ENCODE measurements around the gene CEBPZ. TPM values are rescaled to one million over a fixed set of nuclear protein-coding genes. Genes with fewer than 3 reads are reported as not detected.
A peak's percentile ranks its signal among the peaks of the same experiment; 100 is the strongest.
"Not testable (repeated sequence)": the region's sequence is repeated elsewhere in the genome, so short reads cannot be mapped to it uniquely, and the experiment has no call there.

CEBPZ gene
- total and polyA plus RNA-seq, 2 donors = 41.1 to 62.7 TPM

- DNase-seq (ENCODE audit: extremely low spot score) = no peak
- H3K36me3 ChIP-seq (ENCODE audit: insufficient read depth) = peaks cover 8% of the 10 kb centered on the region
- no peak overlapping the region for H3K4me3 ChIP-seq (ENCODE audit: low read depth, low read length)
- H3K4me1 ChIP-seq (ENCODE audit: insufficient read depth) = no peaks in the 10 kb centered on the region
- WGBS = 96% methylated on average over 2 of the region's 2 CpGs
- no peak overlapping the region for H3K27ac ChIP-seq (ENCODE audit: low read depth)
These were observed 27.7 kb downstream of the CEBPZ start for GRCh38 chr2:37203708-37204107.

GRCh38 chr2:37201766-37202165 is 29.6 kb downstream of the CEBPZ start:
- 95% methylated on average over 1 of the region's 1 CpG for WGBS
- H3K36me3 ChIP-seq (ENCODE audit: insufficient read depth) = peaks cover 8% of the 10 kb centered on the region

GRCh38 chr2:37201208-37201607 is 30.2 kb downstream of the CEBPZ start:
- H3K4me1 ChIP-seq (ENCODE audit: insufficient read depth) = peaks cover 1% of the 10 kb centered on the region
- H3K27ac ChIP-seq (ENCODE audit: low read depth) = no peak overlapping the region
- WGBS = 78% methylated on average over 1 of the region's 1 CpG
- peaks cover 5% of the 10 kb centered on the region for H3K36me3 ChIP-seq (ENCODE audit: insufficient read depth)
- DNase-seq (ENCODE audit: extremely low spot score) = no peak
- no peak overlapping the region for H3K4me3 ChIP-seq (ENCODE audit: low read depth, low read length)

More at GRCh38 chr2:37201766-37202165, 29.6 kb downstream of the CEBPZ start:
- no peak overlapping the region for H3K4me3 ChIP-seq (ENCODE audit: low read depth, low read length)
- peaks cover 1% of the 10 kb centered on the region for H3K4me1 ChIP-seq (ENCODE audit: insufficient read depth)
- DNase-seq (ENCODE audit: extremely low spot score) = no peak
- H3K27ac ChIP-seq (ENCODE audit: low read depth) = no peak overlapping the region

GRCh38 chr2:37198681-37199065 is 32.7 kb downstream of the CEBPZ start:
- WGBS = 88% methylated on average over 8 of the region's 8 CpGs
- no peak for DNase-seq (ENCODE audit: extremely low spot score)
- Histone ChIP-seq H3K27ac (ENCODE audit: low read depth) (no peak overlapping the region), H3K36me3 (ENCODE audit: insufficient read depth) (peaks cover 2% of the 10 kb centered on the region), H3K4me3 (ENCODE audit: low read depth, low read length) (no peak overlapping the region), H3K4me1 (ENCODE audit: insufficient read depth) (peaks cover 1% of the 10 kb centered on the region)

GRCh38 chr2:37196320-37197195 is 34.8 kb downstream of the CEBPZ start, which contains the start of gene CEBPZOS:
Gene CEBPZOS, plus strand, starts transcription at chr2:37196496. Its CDS starts 3,209 bp downstream, at chr2:37199705.
- WGBS = under 1% methylated on average over 72 of the region's 72 CpGs
- Histone ChIP-seq H3K27ac (ENCODE audit: low read depth) (peak within 1 kb of the TSS; percentile 94), H3K4me3 (ENCODE audit: low read depth, low read length) (peak within 1 kb of the TSS; percentile 87), H3K36me3 (ENCODE audit: insufficient read depth) (peaks cover 2% of the 10 kb centered on the region), H3K4me1 (ENCODE audit: insufficient read depth) (peaks cover 1% of the 10 kb centered on the region)
- peak; percentile 62 for DNase-seq (ENCODE audit: extremely low spot score)

- H3K4me3 ChIP-seq (ENCODE audit: low read depth, low read length) = peak overlapping the region; percentile 87
- 84% methylated on average over 20 of the region's 20 CpGs for WGBS
- DNase-seq (ENCODE audit: extremely low spot score); H3K36me3 ChIP-seq (ENCODE audit: insufficient read depth); H3K27ac ChIP-seq (ENCODE audit: low read depth); H3K4me1 ChIP-seq (ENCODE audit: insufficient read depth): not testable (repeated sequence)
These were observed 35.5 kb downstream of the CEBPZ start for GRCh38 chr2:37195862-37196319.

GRCh38 chr2:37192551-37192950 is 38.8 kb downstream of the CEBPZ start:
- Histone ChIP-seq H3K36me3 (ENCODE audit: insufficient read depth) (no peaks in the 10 kb centered on the region), H3K27ac (ENCODE audit: low read depth) (no peak overlapping the region), H3K4me3 (ENCODE audit: low read depth, low read length) (no peak overlapping the region), H3K4me1 (ENCODE audit: insufficient read depth) (peaks cover 1% of the 10 kb centered on the region)
- DNase-seq (ENCODE audit: extremely low spot score) = no peak
- WGBS = 88% methylated on average over 1 of the region's 1 CpG

GRCh38 chr2:37191747-37192146 is 39.6 kb downstream of the CEBPZ start:
- DNase-seq (ENCODE audit: extremely low spot score) = no peak
- Histone ChIP-seq H3K4me3 (ENCODE audit: low read depth, low read length) (no peak overlapping the region), H3K4me1 (ENCODE audit: insufficient read depth) (no peaks in the 10 kb centered on the region), H3K36me3 (ENCODE audit: insufficient read depth) (no peaks in the 10 kb centered on the region), H3K27ac (ENCODE audit: low read depth) (no peak overlapping the region)
- WGBS = 77% methylated on average over 6 of the region's 6 CpGs

- no peaks in the 10 kb centered on the region for H3K36me3 ChIP-seq (ENCODE audit: insufficient read depth)
- H3K4me3 ChIP-seq (ENCODE audit: low read depth, low read length) = no peak overlapping the region
- no peaks in the 10 kb centered on the region for H3K4me1 ChIP-seq (ENCODE audit: insufficient read depth)
- WGBS = 78% methylated on average over 4 of the region's 4 CpGs
- H3K27ac ChIP-seq (ENCODE audit: low read depth) = no peak overlapping the region
- no peak for DNase-seq (ENCODE audit: extremely low spot score)
These were observed 40.1 kb downstream of the CEBPZ start for GRCh38 chr2:37191253-37191652.

- 83% methylated on average over 4 of the region's 4 CpGs for WGBS
- Histone ChIP-seq H3K4me1 (ENCODE audit: insufficient read depth) (no peaks in the 10 kb centered on the region), H3K27ac (ENCODE audit: low read depth) (no peak overlapping the region), H3K36me3 (ENCODE audit: insufficient read depth) (no peaks in the 10 kb centered on the region), H3K4me3 (ENCODE audit: low read depth, low read length) (no peak overlapping the region)
- DNase-seq (ENCODE audit: extremely low spot score) = no peak
These were observed 41.1 kb downstream of the CEBPZ start for GRCh38 chr2:37190290-37190689.

GRCh38 chr2:37189452-37190153 is 41.8 kb downstream of the CEBPZ start:
- no peak overlapping the region for H3K4me3 ChIP-seq (ENCODE audit: low read depth, low read length)
- H3K27ac ChIP-seq (ENCODE audit: low read depth) = no peak overlapping the region
- no peaks in the 10 kb centered on the region for H3K36me3 ChIP-seq (ENCODE audit: insufficient read depth)
- H3K4me1 ChIP-seq (ENCODE audit: insufficient read depth) = no peaks in the 10 kb centered on the region
- no peak for DNase-seq (ENCODE audit: extremely low spot score)
- 77% methylated on average over 6 of the region's 6 CpGs for WGBS

- WGBS = 94% methylated on average over 2 of the region's 2 CpGs
- H3K27ac ChIP-seq (ENCODE audit: low read depth) = no peak within 1 kb of the TSS
- no peaks in the 10 kb centered on the region for H3K4me1 ChIP-seq (ENCODE audit: insufficient read depth)
- DNase-seq (ENCODE audit: extremely low spot score) = no peak
- no peak within 1 kb of the TSS for H3K4me3 ChIP-seq (ENCODE audit: low read depth, low read length)
- H3K36me3 ChIP-seq (ENCODE audit: insufficient read depth) = no peaks in the 10 kb centered on the region
These were observed 42.8 kb downstream of the CEBPZ start, which contains the start of gene SULT6B1 for GRCh38 chr2:37188570-37188969. Gene SULT6B1, minus strand, starts transcription at chr2:37188670. Its CDS starts 30 bp downstream, at chr2:37188640.

GRCh38 chr2:37181726-37182684 is 49.4 kb downstream of the CEBPZ start:
- WGBS = 67% methylated on average over 17 of the region's 17 CpGs
- H3K4me3 ChIP-seq (ENCODE audit: low read depth, low read length) = no peak overlapping the region
- no peaks in the 10 kb centered on the region for H3K36me3 ChIP-seq (ENCODE audit: insufficient read depth)
- no peak overlapping the region for H3K27ac ChIP-seq (ENCODE audit: low read depth)
- no peaks in the 10 kb centered on the region for H3K4me1 ChIP-seq (ENCODE audit: insufficient read depth)
- DNase-seq (ENCODE audit: extremely low spot score) = no peak

All from urinary bladder (tissue), 4 donors.